Osteoblast (primary cell): ENCODE results near the gene IL37. TPM values are rescaled to one million over a fixed set of nuclear protein-coding genes. Genes with fewer than 3 reads are reported as not detected.

Experiments
- DNase-seq: peaks from one replicate; pipeline ENCODE4 v3.0.0; 2011; ENCODE audit warnings: low spot score, mixed read lengths; ENCODE audit not compliant: insufficient read length; ENCODE audit errors: missing footprints
- H2AFZ ChIP-seq: 2 replicates; pipeline ENCODE4 v1.6.0; 2011; ENCODE audit warnings: mild to moderate bottlenecking, low read length
- H3K27ac ChIP-seq: 2 replicates; pipeline ENCODE4 v1.5.1; 2011; ENCODE audit warnings: mild to moderate bottlenecking, low read depth, low read length, moderate library complexity
- H3K27me3 ChIP-seq: 2 replicates; pipeline ENCODE4 v1.6.0; 2012; ENCODE audit warnings: mild to moderate bottlenecking, control low read depth, inconsistent platforms, low read length, moderate library complexity; ENCODE audit not compliant: insufficient read depth
- H3K36me3 ChIP-seq: 2 replicates; pipeline ENCODE4 v1.5.1; 2011; ENCODE audit warnings: mild to moderate bottlenecking, low read length, control low read depth, moderate library complexity; ENCODE audit not compliant: insufficient read depth
- H3K4me1 ChIP-seq: 2 replicates; pipeline ENCODE4 v1.5.1; 2011; ENCODE audit warnings: mild to moderate bottlenecking, low read length, control low read depth, moderate library complexity; ENCODE audit not compliant: insufficient read depth
- H3K4me2 ChIP-seq: 2 replicates; pipeline ENCODE4 v1.6.0; 2011; ENCODE audit warnings: mild to moderate bottlenecking, low read length; ENCODE audit not compliant: insufficient read depth
- H3K4me3 ChIP-seq: fragments of 200-600 bp; sonication (generic); 3 replicates; pipeline ENCODE4 v1.5.1; 2012; ENCODE audit warnings: mild to moderate bottlenecking, low read length, inconsistent platforms; ENCODE audit not compliant: insufficient read depth
- H3K79me2 ChIP-seq: 2 replicates; pipeline ENCODE4 v1.6.0; 2012; ENCODE audit warnings: mild to moderate bottlenecking, low read length, control low read depth, inconsistent platforms; ENCODE audit not compliant: insufficient read depth
- H3K9me3 ChIP-seq: 2 replicates; pipeline ENCODE4 v1.5.1; 2011; ENCODE audit warnings: low read depth, low read length, control low read depth
- H4K20me1 ChIP-seq: 2 replicates; pipeline ENCODE4 v1.6.0; 2012; ENCODE audit warnings: mild to moderate bottlenecking, low read length, control low read depth; ENCODE audit not compliant: insufficient read depth
- CTCF ChIP-seq: IDR thresholded peaks from 2 replicates; pipeline ENCODE4 v1.5.1; 2011; ENCODE audit warnings: mild to moderate bottlenecking, low read depth, low read length, moderate library complexity; ENCODE audit errors: extremely low read depth
- total RNA-seq: library from RNA; depleted of rRNA; stranded (reverse); fragments of >200 nt; gene quantifications from 2 replicates; pipeline ENCODE4 v1.2.3, GENCODE V29; 2012

IL37 gene
- total RNA-seq, 1 donor = not detected

GRCh38 chr2:112946086-112946485, 35.1 kb downstream of the IL37 start:
- Histone ChIP-seq H3K4me2 (no peak overlapping the region), H4K20me1 (no peaks in the 10 kb centered on the region), H3K27me3 (peaks cover 47% of the 10 kb centered on the region), H3K4me1 (no peaks in the 10 kb centered on the region), H3K79me2 (no peaks in the 10 kb centered on the region), H3K4me3 (no peak overlapping the region), H3K9me3 (peaks cover 3% of the 10 kb centered on the region), H3K36me3 (no peaks in the 10 kb centered on the region), H2AFZ (no peak overlapping the region), H3K27ac (no peak overlapping the region)
- no peak for DNase-seq
- TF ChIP-seq CTCF = no peak

DNA sequence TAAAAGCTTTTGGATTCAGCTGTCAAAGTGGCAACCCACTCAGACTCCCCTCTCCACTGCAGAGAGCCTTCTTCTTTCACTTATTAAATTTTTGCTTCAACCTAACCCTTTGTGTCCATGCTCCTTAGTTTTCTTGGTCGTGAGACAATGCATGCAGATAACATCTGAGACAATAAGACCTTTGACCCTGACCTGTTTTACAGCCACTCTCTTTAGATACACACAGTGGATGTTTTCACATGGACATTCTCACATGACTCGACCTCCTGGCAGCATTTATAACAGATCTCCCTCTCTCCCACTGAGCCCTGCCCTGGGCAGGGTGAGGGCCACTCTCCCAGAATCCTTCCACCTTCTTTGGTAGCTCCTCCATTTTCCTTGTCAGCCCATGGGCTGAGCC, 36.4 kb downstream of the IL37 start:
- H3K79me2 ChIP-seq = no peaks in the 10 kb centered on the region
- H3K27me3 ChIP-seq = peaks cover 59% of the 10 kb centered on the region
- H3K9me3 ChIP-seq = peaks cover 3% of the 10 kb centered on the region
- no peak overlapping the region for H3K4me3 ChIP-seq
- H3K4me2 ChIP-seq = no peak overlapping the region
- no peak overlapping the region for H2AFZ ChIP-seq
- H3K27ac ChIP-seq = no peak overlapping the region
- H3K4me1 ChIP-seq = no peaks in the 10 kb centered on the region
- DNase-seq = no peak
- H3K36me3 ChIP-seq = no peaks in the 10 kb centered on the region
- TF ChIP-seq CTCF = no peak
- no peaks in the 10 kb centered on the region for H4K20me1 ChIP-seq

GRCh38 chr2:112949456-112949855, 38.5 kb downstream of the IL37 start:
- H3K4me3 ChIP-seq = no peak overlapping the region
- no peaks in the 10 kb centered on the region for H3K36me3 ChIP-seq
- peaks cover 55% of the 10 kb centered on the region for H3K27me3 ChIP-seq
- DNase-seq = no peak
- H2AFZ ChIP-seq = no peak overlapping the region
- no peak overlapping the region for H3K27ac ChIP-seq
- no peaks in the 10 kb centered on the region for H4K20me1 ChIP-seq
- no peak for TF ChIP-seq CTCF
- H3K79me2 ChIP-seq = no peaks in the 10 kb centered on the region
- H3K4me1 ChIP-seq = no peaks in the 10 kb centered on the region
- peaks cover 3% of the 10 kb centered on the region for H3K9me3 ChIP-seq
- no peak overlapping the region for H3K4me2 ChIP-seq

DNA sequence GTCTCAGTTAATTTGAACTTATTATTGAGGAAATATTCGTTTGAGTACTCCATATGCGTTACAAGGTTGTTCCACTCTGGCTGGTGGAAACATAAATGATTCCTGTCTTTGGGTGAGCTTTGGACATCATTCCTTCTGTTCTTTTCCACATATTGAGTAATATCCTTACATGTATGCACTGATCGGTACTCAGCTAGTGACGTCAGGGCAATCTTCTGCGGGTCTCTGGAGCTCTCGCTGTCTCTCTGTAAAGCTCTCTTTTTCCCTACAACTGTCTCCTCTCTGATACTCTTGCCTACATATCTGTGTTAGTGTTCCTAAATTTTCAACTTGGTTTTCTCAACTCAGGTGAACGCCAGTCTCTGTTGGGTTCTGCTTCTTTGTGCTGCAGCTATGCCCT, 43.4 kb downstream of the IL37 start:
- Histone ChIP-seq H3K4me2 (no peak overlapping the region), H3K27me3 (peaks cover 54% of the 10 kb centered on the region), H4K20me1 (no peaks in the 10 kb centered on the region), H3K9me3 (no peaks in the 10 kb centered on the region), H3K4me1 (peaks cover 4% of the 10 kb centered on the region), H3K4me3 (no peak overlapping the region), H3K27ac (no peak overlapping the region), H3K36me3 (no peaks in the 10 kb centered on the region), H2AFZ (no peak overlapping the region), H3K79me2 (no peaks in the 10 kb centered on the region)
- no peak for TF ChIP-seq CTCF
- no peak for DNase-seq
